SIG-M5 treated with dmso at 0.1 percent for 504 hours (cell line): ENCODE results near the gene DNAAF9.

Source experiments
- DNase-seq: peaks from one replicate; lab custom pipeline; 2025; ENCODE audit not compliant: unreplicated experiment; lab: John Stamatoyannopoulos, UW

DNAAF9 gene

DNA sequence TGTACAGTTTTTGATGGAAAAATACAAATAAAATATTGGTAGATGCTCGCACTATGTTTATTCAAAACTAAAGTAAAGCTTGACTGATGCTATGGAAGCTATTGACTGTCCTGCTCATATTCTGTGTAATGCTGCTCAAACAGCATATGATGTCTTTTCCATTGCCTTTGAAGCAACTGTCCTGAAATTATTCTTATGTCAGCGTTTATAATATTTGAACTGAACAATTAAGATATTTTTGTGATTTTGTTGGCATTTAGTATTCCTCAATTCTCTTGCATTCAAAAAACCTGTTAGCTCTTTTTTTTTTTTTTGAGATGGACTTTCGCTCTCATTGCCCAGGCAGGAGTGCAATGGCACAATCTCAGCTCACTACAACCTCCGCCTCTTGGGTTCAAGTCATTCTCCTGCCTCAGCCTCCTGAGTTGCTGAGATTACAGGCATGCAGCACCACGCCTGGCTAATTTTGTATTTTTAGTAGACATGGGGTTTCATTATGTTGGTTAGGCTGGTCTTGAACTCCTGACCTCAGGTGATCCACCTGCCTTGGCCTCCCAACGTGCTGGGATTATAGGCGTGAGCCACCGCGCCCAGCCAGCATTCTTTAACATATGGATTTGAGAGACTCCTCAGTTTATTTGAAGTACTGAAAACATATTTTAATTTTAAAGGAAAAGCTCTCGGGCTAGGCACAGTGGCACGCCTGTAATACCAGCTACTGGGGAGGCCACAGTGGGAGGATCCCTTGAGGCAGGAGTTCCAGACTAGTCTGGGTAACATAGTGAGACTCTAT lies 5.3 kb upstream of the DNAAF9 start:
- DNase-seq: no peak

DNA sequence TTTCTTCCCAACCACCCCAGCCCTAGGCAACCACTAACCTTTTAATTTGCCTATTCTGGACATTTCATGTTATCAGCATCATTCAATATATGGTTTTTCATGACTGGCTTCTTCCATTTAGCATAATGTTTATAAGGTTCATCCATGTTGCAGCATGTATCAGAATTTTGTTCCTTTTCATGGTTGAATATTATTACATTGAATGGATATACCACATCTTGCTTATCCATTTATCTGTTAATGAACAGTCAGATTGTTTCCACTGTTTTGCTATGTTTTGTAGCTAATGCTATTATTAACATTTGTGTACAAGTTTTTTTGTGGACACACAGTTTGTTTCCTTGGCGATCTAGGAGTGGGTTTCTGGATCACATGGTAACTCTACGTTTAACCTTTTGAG lies 3.0 kb upstream of the DNAAF9 start:
- no peak for DNase-seq

DNA sequence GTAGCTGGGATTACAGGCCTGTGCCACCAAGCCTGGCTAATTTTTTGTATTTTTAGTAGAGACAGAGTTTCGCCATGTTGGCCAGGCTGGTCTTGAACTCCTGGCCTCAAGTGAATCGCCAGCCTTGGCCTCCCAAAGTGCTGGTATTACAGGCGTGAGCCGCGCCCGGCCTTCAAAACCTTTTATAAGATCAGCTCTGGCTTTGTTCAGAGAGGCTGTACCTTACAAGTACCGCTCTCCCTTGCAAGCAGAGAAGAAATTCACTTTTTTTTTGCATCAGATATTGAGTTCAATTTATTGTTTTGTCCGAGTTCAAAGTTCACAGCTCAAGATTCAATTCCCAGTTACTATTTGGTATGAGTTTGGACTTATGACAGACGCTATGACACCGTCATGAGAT lies 1.9 kb upstream of the DNAAF9 start:
- DNase-seq: no peak

DNA sequence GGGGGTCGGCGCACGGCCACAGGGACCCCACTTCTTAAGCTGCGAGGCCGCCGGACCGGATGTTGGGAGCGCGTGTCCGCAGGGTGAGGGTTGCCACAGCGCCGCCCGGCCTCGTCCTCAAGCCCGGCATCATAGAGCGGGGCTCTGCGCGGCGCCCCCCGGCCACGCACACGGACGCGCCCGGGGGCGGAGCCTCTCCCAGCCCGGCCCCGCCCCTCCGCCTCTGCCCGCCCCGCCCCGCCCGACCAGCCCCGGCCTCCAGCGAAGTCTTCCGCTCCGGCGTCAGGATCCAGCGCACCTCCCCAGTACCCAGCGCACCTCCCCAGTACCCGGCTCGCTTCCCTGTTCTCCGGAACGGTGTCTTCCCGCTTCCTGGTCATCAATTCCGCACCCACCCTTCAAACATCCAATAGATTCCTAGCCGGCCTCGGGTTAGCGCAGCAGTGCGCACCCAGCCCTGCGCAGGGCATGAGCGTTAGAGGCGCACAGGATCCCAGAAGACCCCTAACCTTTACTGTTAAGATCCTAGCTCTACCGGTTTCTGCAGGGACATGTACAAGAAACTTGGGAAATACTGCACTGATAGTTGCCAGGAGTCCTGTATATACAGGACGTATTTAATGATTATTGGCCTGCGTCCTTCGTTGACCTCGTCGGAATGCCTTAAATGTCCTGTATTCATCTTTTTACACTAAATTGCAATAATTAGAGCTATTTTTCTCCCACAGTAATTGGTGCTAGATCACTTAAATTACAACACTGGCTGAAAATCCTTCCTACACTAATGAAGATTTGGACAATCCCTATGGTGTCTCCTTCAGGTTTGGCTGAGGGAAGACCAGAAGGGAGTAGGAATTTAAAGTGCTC lies 535 bp upstream of the DNAAF9 start:
- DNase-seq: peak; percentile 79

DNA sequence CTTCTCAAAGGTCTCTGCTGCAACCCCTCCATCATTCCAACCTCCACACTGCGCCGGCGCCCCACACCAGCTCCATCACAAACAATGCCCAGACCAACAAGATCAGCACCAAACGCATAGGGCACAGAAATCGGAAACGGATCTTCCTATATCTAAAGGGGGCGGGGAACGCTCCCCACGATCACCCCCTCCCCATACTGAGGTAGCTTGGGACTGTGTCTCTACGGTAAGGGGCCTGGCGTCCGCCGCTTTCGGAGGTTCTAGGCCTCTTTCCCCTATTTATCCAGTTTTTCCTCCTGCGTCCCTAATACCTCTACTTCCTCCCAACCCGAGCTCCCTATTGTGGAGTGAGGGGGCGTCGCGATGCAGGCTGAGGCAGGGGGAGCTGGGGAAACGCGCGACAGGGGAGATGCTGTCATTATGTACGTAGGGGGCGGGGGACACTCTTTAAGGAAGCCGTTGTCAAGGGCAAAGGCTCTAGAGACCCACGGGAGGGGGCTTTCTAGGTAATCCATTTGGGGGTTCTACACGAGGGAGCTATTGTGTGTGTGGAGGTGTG lies 909 bp downstream of the DNAAF9 start:
- peak; percentile 40 for DNase-seq

DNA sequence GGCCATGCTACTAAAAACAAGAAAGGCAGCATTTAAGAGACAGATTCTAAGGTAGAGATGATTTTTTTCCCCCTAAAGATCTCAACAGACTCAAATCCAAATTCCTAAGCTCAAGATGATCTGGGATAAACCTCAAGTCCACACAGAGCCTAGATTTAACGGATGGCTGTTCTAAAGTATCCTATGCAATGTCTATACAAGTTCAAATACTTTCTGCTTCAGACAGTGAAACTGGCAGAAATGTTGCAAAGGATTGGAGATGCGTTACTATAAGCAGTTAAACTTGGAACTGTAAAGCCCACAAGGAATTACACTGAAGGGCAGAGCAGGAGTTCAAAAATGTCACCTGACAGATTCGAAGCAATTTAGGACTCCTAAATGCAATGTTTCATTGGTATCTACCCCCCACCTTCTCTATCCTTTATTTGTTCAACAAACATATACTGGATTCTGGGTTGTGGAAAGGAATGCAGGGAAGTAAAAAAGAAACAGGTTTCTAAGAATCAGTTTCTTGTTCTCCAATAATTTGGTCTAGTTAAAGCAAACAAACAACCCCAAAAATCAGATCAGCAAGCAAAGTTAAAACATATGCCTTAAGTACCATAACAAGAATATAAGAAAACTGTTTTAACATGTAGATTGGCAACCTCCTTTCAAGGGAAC lies 1.6 kb downstream of the DNAAF9 start:
- DNase-seq: no peak

DNA sequence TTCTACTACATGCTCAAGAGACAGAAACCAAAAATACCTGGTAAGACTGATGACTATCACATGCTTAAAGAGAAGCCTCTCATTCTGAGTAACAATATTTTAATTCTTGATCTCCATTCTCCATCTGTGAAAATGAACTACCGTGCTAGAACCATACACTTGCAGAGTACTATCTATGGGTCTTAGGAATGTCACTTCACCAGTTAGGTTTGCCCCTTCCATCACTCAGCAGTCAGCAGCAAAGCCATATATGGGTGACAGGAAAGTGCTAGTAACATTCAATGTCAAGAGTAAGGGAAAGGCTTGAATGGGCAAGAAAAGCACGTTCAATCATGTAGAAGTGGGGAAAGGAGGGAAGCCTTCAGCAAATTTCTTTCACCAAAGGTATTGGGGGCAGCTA lies 2.3 kb downstream of the DNAAF9 start:
- peak; percentile 32 for DNase-seq

DNA sequence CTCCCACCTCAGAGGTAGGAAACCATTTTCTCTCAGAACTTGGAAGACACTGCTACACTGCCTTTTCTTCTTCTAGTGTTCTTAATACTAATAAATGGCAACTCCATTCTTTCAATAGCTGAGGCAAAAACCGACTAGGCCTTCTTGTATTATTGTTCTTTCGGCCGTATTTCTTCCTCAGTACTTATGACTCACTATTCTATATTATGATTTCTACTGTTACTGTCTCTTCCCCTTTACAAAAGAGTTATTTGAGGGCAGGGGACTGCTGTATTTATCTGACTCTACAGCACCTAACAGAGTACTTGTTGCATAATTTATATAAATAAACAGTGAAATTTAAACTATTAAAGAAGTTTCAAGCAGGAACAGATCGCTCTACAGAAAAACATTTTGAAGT lies 3.1 kb downstream of the DNAAF9 start:
- DNase-seq: peak; percentile 42

DNA sequence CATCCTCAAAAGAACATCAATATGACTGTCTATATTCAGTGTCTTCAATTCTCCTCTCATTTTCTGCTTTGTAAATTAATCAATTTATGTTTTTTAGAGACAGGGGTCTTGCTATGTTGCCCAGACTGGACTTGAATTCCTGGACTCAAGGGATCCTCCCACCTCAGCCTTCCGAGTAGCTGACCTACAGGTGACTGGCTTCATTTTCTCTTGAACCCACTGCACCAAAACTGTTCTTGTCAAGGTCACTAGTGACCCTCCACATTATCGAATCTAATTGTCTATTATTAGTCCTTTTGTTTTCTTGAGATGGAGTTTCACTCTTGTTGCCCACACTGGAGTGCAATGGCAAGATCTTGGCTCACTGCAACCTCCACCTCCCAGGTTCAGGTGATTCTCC lies 3.7 kb downstream of the DNAAF9 start:
- DNase-seq: no peak

DNA sequence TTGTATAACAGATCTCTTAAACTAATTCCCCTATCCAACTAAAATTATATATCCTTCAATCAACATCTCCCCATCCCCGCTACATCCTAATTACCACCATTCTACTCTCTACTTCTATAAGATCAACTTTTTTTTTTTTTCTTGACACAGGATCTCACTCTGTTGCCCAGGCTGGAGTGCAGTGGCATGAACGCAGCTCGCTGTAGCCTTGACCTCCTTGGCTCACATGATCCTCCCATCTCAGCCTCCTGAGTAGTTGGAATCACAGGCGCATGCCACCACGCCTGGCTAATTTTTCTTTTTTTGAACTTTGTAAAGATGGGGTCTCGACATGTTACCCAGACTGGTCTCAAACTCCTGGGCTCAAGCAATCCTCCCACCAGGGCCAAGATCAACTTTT lies 5.0 kb downstream of the DNAAF9 start:
- DNase-seq: no peak

DNA sequence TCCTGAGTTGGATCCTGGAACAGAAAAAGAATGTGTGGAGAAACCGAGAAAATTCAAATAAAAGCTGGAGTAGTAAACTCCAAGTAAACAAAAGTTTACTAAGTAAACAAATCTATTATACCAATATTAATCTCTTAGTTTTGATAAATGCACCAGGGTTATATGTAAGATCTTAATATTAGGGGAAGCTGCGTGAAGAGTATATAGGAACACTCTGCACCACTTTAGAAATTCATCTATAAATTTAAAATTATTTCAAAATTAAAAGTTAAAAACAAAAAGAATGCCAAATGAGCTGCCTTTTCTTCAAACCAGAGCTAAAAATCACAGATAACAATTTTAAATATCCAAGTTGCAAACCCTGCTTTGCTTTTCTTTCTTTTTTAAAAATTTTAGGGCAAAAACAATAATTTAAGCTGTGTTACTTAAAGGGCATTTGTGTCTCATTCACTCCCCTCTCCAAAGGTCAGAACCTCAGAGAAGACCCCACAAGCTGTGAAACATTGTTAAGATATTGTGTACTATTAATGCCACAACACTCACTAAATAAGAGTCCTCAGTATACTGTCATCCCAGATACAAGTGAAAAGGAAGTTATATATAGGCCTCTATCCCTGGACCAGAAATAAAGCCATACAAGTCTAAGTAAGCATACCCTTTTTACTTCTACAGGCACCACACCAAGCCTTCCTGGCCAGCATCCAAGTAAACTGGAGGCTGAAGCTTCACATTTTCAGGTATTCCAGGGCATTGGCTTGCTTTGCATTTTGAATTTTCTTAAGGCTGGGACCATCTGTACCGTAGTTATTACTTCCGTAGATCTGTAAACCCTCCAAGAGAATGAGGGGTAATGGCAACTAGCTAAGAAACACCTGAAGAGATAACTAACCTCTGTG lies 7.0 kb downstream of the DNAAF9 start:
- no peak for DNase-seq

DNA sequence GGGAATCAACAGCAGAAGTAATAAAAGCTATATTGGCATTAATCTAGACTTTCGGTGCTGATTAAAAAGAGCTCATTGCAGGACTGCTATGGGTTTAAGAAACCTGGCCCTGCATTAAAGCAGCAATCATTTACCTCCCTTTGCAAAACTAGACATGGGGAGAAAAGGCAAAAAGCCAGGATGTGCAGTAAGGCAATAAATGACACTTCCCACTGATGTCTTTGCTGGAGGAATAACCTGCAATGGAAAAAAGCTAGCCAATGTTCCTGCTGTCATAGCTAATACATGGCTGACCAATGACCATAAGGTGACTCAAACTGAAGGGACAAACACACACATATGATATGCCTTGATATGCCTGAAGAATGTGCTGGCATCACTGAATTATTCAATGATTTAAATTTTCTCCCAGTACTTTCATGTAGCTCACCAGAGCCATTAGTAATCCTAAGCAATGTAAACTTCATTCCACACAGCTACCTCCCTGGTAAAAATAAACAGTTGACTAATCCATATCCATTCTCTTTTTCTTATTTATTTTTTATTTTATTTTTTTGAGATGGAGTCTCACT lies 8.7 kb downstream of the DNAAF9 start:
- no peak for DNase-seq

DNA sequence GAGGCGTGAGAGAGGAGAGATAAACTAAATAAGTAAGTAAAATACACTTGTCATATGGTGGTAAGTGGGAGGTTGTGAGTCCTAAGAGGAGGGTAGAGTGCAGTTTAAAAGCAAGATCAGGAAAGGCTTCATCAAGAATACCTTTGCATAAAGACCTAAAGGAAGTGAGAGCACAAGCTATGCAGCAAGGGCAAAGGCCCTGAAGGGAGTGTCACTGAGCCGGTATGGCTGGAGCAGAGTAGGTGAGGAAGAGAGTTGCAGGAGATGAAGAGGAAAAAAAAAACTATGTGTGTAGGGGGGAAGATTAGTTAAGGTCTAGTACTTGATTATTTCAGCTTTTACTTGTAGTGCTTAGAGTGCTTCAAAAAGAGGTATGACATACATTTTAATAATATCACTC lies 11.0 kb downstream of the DNAAF9 start:
- no peak for DNase-seq

DNA sequence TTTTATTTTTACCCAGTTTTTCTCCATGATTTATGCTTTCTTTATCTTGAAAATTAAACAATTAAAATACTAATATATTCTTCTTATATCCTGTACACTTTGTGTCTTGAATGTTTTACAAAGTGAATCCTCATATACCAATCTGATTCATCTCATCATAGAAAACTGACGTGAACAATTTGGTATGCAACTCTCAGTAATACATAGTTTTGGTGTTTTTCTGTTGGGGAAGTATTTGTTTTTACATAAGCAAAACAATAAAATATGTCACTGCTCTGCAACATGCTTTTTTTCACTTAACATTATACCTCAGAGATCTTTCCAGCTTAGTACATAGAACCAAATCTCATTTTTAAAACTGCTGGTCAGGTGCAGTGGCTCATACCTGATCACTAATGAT lies 14.7 kb downstream of the DNAAF9 start:
- no peak for DNase-seq

DNA sequence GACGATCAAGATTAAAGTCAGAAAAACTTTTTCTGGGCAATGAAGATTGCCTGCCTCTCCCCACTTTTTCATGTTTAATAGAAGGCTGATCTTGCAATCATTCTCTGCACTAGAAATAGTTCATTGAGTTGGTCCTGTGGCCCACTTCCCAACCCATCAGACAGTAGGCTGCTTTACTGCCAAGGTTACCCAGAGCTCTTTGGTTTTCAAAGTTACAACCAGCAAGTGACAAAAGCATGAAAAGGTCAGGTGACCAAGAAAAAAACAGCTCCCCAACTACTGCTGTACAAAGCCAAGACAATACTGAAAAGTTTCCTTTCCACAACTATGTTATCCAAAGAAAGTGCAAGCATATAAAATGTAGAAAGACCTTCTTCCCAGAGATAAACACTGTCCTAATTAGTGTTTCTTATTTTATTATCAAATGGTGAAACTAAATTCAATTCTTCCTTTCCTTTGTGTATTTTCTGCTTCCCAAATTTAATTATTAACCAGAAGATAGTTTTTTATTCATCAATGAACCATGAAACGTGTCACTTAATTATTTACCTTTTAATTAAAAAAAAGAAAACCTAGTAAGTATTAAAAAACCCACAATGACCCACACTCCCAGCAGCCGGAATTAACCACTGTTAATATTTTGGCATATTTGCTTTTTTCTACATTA lies 16.6 kb downstream of the DNAAF9 start:
- no peak for DNase-seq

DNA sequence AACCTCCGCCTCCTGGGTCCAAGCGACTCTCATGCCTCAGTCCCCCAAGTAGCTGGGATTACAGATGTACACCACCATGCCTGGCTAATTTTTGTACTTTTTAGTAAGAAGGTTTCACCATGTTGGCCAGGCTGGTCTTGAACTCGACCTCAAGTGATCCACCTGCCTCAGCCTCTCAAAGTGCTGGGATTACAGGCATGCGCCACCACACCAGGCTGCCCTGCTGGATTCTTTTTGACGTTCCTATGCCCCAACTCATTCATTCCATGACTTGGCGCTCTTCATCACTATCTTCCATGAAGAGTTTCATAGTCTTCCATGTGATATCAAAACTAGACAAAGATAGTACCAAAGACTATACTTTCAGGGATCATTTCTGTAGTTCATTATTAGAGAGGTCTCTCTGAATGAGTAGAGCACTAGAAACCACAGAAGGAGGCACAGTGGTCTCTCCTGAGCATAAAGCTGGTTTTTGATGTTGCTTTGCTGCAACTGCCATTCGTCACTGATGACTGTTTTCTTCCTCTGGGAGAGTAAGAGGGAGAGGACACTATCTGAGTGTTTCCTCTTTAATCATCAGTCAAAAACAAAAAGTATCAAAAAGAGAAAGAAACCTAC lies 23.5 kb downstream of the DNAAF9 start:
- DNase-seq: no peak

DNA sequence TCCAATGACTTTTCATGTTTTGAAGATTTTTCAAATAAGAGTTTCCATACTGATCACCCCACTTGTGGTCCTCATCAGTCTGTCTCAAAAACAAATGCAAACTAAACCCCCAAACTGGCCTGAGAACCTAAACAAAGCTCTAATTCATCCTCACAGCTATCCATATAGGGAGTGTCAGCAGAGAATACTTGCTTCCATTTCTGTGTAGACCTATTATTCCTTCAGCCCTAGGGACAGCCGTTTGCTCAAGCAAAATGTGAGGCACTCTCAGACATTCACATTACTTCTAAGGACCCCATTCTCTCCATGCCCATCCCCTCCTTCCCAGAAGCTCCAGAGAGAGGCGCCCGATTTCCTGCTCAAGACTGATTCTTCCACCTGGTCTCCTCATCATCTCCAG lies 24.6 kb downstream of the DNAAF9 start:
- DNase-seq: no peak

DNA sequence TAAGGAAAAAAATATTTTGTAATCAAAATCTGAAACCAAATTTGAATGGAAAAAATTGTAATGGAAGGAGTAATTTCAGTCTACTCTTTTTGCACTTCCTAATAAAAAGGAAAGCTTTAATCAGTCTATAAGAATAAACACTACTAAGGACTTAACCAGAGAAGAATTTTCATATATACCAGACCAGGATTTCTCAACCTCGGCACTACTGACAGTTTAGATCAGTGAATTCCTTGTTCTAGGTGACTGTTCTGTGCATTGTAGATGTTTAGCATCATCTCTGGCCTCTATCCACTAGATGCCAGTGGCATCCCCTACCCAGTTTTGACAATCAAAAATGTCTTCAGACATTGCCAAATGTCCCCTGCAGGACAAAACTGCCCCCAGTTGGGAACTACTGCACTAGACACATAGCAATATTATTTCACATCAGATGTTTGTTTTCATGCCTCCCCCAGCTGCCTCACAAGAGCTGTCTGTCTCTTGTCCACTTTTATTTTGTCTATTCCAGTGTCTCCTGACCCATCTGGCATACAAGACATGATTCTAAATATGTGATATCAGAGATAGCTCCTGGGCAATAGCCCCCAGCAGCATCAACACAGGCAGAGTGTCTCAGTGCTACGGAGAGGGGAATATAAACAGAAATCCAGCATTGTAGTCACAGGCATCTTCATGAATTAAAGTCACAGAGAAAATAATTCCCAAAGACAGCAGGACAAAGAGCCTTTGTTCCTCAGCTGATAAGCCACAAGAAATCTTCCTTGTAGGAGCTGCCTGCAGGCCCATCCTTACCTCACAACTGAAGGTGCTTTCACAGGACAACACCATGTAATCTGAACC lies 27.0 kb downstream of the DNAAF9 start:
- DNase-seq: no peak
